PC-3 (cell line): ENCODE measurements around the gene TNFRSF12A. TPM values are rescaled to one million over a fixed set of nuclear protein-coding genes. Genes with fewer than 3 reads are reported as not detected.
A peak's percentile ranks its signal among the peaks of the same experiment; 100 is the strongest.

Experiments used
- ATAC-seq: fragments of 200-7000 bp; cut with Tn5 transposase; 2 replicates; pipeline ENCODE4 v1.9.1; 2020; ENCODE audit warnings: mild to moderate bottlenecking, moderate library complexity
- BruUV-seq: library from RNA; stranded (reverse); fragments of 400-500 nt; replicated peaks from 2 replicates; lab custom pipeline; 2021; lab: Mats Ljungman, UMichigan
- CTCF ChIA-PET: fragments of 300-600 bp; sonication (Branson Sonifier 250); formaldehyde crosslinking; loops from one replicate; lab custom pipeline; 2022; ENCODE audit warnings: antibody characterized with exemption; lab: Charles Lee
- POLR2A ChIA-PET: fragments of 300-600 bp; sonication (Branson Sonifier 250); formaldehyde crosslinking; loops from one replicate; lab custom pipeline; 2022; ENCODE audit warnings: antibody characterized with exemption; ENCODE audit not compliant: unreplicated experiment; lab: Charles Lee
- DNase-seq: peaks from one replicate; pipeline ENCODE4 v3.0.0-alpha.2; 2015
- H2AFZ ChIP-seq: fragments of 300-600 bp; sonication (generic); 2 replicates; pipeline ENCODE4 v1.6.0; 2016; ENCODE audit warnings: antibody characterized with exemption, low read length
- H3F3A ChIP-seq: fragments of 300-600 bp; sonication (generic); one replicate; pipeline ENCODE4 v1.6.0; 2017; ENCODE audit warnings: antibody characterized with exemption, low read length, control low read depth, mild to moderate bottlenecking; ENCODE audit not compliant: unreplicated experiment
- H3K27ac ChIP-seq: fragments of 300-600 bp; sonication (generic); 2 replicates; pipeline ENCODE4 v1.5.1; 2016; ENCODE audit warnings: mild to moderate bottlenecking, low read length
- H3K27me3 ChIP-seq: fragments of 300-600 bp; sonication (generic); 2 replicates; pipeline ENCODE4 v1.6.1; 2016; ENCODE audit warnings: low read length, mixed read lengths
- H3K36me3 ChIP-seq: fragments of 300-600 bp; sonication (generic); 2 replicates; pipeline ENCODE4 v1.6.1; 2016; ENCODE audit warnings: low read depth, mixed run types, low read length, mixed read lengths
- H3K4me1 ChIP-seq: fragments of 300-600 bp; sonication (generic); 2 replicates; pipeline ENCODE4 v1.5.1; 2016; ENCODE audit warnings: low read length; ENCODE audit not compliant: insufficient read depth
- H3K4me2 ChIP-seq: fragments of 300-600 bp; sonication (generic); 2 replicates; pipeline ENCODE4 v1.6.0; 2016; ENCODE audit warnings: low read length
- H3K4me3 ChIP-seq: fragments of 300-600 bp; sonication (generic); 2 replicates; pipeline ENCODE4 v1.5.1; 2016; ENCODE audit warnings: mild to moderate bottlenecking, low read length, mixed read lengths
- H3K79me2 ChIP-seq: fragments of 300-600 bp; sonication (generic); 2 replicates; pipeline ENCODE4 v1.6.1; 2017; ENCODE audit warnings: low read length, mixed read lengths
- H3K9ac ChIP-seq: fragments of 300-600 bp; sonication (generic); 2 replicates; pipeline ENCODE4 v1.6.0; 2016; ENCODE audit warnings: mild to moderate bottlenecking, low read length
- H3K9me2 ChIP-seq: fragments of 300-600 bp; sonication (generic); replicated peaks from 2 replicates; pipeline ENCODE4 v1.6.1; 2016; ENCODE audit warnings: mixed run types, low read length, mixed read lengths
- H3K9me3 ChIP-seq: fragments of 300-600 bp; sonication (generic); 2 replicates; pipeline ENCODE4 v1.6.1; 2016; ENCODE audit warnings: low read length, mixed read lengths
- H4K20me1 ChIP-seq: fragments of 300-600 bp; sonication (generic); 2 replicates; pipeline ENCODE4 v1.6.1; 2016; ENCODE audit warnings: low read length, mixed read lengths
- CTCF ChIP-seq: fragments of 300-600 bp; sonication (generic); conservative IDR thresholded peaks from 2 replicates; pipeline ENCODE4 v1.5.1; 2017; ENCODE audit warnings: antibody characterized with exemption, low read depth, mild to moderate bottlenecking, low read length
- EZH2 ChIP-seq: fragments of 300-600 bp; sonication (generic); IDR thresholded peaks from one replicate; pipeline ENCODE4 v1.6.1; 2017; ENCODE audit warnings: antibody characterized with exemption, mild to moderate bottlenecking, low read length; ENCODE audit not compliant: unreplicated experiment
- EZH2phosphoT487 ChIP-seq: fragments of 300-600 bp; sonication (generic); IDR thresholded peaks from 2 replicates; pipeline ENCODE4 v1.6.1; 2018; ENCODE audit warnings: mild to moderate bottlenecking, antibody characterized with exemption, low read length, borderline replicate concordance
- intact Hi-C: fragments of 100-400 bp; cut with micrococcal nuclease; formaldehyde crosslinking; loops from 2 replicates; pipeline ENCODE4 v1.9.0; 2023
- total RNA-seq: library from RNA; depleted of rRNA; stranded (reverse); fragments of >200 nt; gene quantifications from 2 replicates; pipeline ENCODE4 v1.2.3, GENCODE V29; 2014

The TNFRSF12A gene
- total RNA-seq, 1 experiment from 2014 or later = 713 TPM

GRCh38 chr16:3026003-3026378 lies 5.8 kb downstream of the TNFRSF12A start:
- H3K9ac ChIP-seq = no peak overlapping the region
- TF ChIP-seq CTCF (no peak), EZH2 (no peak), EZH2phosphoT487 (no peak)
- peaks cover 10% of the 10 kb centered on the region for H3K36me3 ChIP-seq
- no peak overlapping the region for H3K4me3 ChIP-seq
- H3K9me2 ChIP-seq = no peaks in the 10 kb centered on the region
- H3K27me3 ChIP-seq = no peaks in the 10 kb centered on the region
- no TSS peak for BruUV-seq
- H3K9me3 ChIP-seq = no peaks in the 10 kb centered on the region
- POLR2A ChIA-PET = no interaction called here
- peaks cover 25% of the 10 kb centered on the region for H3K4me1 ChIP-seq
- no peaks in the 10 kb centered on the region for H4K20me1 ChIP-seq
- H3F3A ChIP-seq = no peaks in the 10 kb centered on the region
- intact Hi-C loops = no loop called here
- ATAC-seq (no peak), DNase-seq (no peak)
- H2AFZ ChIP-seq = no peak overlapping the region
- H3K4me2 ChIP-seq = no peak overlapping the region
- no peak overlapping the region for H3K27ac ChIP-seq
- peaks cover 12% of the 10 kb centered on the region for H3K79me2 ChIP-seq
- CTCF ChIA-PET = no interaction called here

GRCh38 chr16:3026609-3027488 lies 6.7 kb downstream of the TNFRSF12A start:
- H3K4me2 ChIP-seq = no peak overlapping the region
- H3K27me3 ChIP-seq = no peaks in the 10 kb centered on the region
- H3K9me2 ChIP-seq = no peaks in the 10 kb centered on the region
- BruUV-seq = no TSS peak
- peaks cover 3% of the 10 kb centered on the region; the same call in 1 of the 2 replicates for H3K36me3 ChIP-seq
- peaks cover 32% of the 10 kb centered on the region for H3K4me1 ChIP-seq
- H3K9me3 ChIP-seq = no peaks in the 10 kb centered on the region
- ChIA-PET CTCF (interaction anchor here (0.6 kb wide), 1 partner anchor 525 kb away, joined by 12 read pairs; no protein-coding TSS in a partner anchor), POLR2A (no interaction called here)
- DNase-seq = no peak
- ATAC-seq = no peak
- H2AFZ ChIP-seq = no peak overlapping the region
- no peak overlapping the region for H3K4me3 ChIP-seq
- intact Hi-C loops = no loop called here
- H4K20me1 ChIP-seq = no peaks in the 10 kb centered on the region
- no peak overlapping the region for H3K27ac ChIP-seq
- TF ChIP-seq EZH2 (no peak), EZH2phosphoT487 (no peak)
- H3F3A ChIP-seq = no peaks in the 10 kb centered on the region
- peaks cover 3% of the 10 kb centered on the region for H3K79me2 ChIP-seq
- no peak overlapping the region for H3K9ac ChIP-seq

GRCh38 chr16:3027489-3027795 lies 7.3 kb downstream of the TNFRSF12A start:
- TF ChIP-seq CTCF (no peak), EZH2 (no peak), EZH2phosphoT487 (no peak)
- ChIA-PET POLR2A (interaction anchor here (1.2 kb wide), 1 partner anchor 7 kb away, joined by 11 read pairs; the partner anchor contains the start of gene TNFRSF12A), CTCF (interaction anchor here (0.6 to 1.2 kb wide), 3 partner anchors 23 to 526 kb away, joined by 3 to 14 read pairs (median 12); no protein-coding TSS in a partner anchor)
- Histone ChIP-seq H3K4me2 (peak overlapping the region; percentile 68), H3K4me1 (peaks cover 34% of the 10 kb centered on the region), H3K27me3 (no peaks in the 10 kb centered on the region), H3K27ac (no peak overlapping the region), H4K20me1 (no peaks in the 10 kb centered on the region), H3K79me2 (no peaks in the 10 kb centered on the region), H3K4me3 (no peak overlapping the region), H3K9me2 (no peaks in the 10 kb centered on the region), H3K9ac (no peak overlapping the region), H3K36me3 (no peaks in the 10 kb centered on the region), H3F3A (no peaks in the 10 kb centered on the region), H3K9me3 (no peaks in the 10 kb centered on the region), H2AFZ (no peak overlapping the region)
- ATAC-seq (no peak), DNase-seq (no peak)
- intact Hi-C loops = no loop called here
- BruUV-seq = no TSS peak
